NCI-H69 (cell line): ENCODE measurements around the gene PC.
"Not testable (repeated sequence)": the region's sequence is repeated elsewhere in the genome, so short reads cannot be mapped to it uniquely, and the experiment has no call there.

ENCODE experiments used
- DNase-seq: peaks from one replicate; lab custom pipeline; 2025; lab: John Stamatoyannopoulos, UW

Gene PC

DNA sequence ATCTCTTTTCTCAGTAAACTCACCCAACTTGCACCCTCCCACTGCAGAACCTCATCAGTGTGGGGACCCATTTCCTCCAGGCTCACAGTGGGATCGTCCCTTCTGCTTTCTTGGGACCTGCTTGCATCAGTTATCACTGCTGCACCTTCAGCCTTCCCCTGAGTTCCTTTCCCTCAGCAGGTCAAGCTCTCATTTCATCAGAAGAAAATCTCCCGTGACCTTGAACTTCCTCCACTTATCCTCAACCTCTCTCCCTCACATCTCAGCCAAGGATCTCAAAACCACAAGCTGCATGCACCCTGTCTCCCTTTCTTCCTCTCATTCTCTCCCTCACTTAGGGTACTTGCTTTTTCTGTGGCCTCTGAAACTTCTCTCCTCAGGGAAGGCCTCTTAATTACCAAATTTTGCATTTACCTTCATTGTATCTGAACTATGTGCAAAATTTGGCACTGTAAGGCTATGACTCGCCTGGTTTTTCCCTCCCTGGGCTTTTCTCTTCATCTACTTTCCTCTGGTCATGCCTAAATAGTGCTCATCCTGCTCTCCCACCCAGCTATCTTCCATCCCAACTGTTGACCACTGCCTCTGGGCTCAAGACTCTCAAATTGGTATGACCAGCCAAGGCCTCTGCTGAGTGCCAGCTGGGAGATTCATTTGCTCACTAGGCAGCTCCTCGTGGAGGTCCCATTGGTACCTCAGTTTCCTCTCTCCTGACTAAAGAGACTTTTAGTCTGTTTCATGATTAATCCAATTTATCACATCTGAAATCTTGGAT, 117.7 kb downstream of the PC start:
- DNase-seq: no peak

DNA sequence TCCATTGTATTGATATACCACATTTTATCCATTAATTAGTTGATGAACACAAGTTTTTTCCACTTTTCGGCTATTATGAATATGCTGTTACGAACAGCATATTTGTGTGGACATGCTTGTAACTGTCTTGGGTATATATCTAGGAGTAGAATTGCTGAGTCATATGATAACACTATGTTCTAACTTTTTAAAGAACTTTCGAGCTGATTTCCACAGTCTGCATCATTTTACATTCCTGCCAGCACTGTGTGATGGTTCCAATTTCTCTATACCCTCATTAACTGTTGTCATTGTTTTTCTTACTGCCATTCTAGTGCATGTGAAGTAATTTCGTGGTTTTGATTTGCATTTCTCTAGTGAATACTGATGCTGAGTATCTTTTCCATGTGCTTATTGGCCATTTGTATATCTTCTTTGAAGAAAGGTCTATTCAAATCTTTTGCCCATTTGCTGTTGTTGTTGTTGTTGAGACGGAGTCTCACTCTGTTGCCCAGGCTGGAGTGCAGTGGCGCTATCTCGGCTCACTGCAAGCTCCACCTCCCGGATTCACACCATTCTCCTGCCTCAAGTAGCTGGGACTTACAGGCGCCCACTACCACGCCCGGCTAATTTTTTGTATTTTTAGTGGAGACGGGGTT, 122.3 kb downstream of the PC start:
- DNase-seq: no peak

DNA sequence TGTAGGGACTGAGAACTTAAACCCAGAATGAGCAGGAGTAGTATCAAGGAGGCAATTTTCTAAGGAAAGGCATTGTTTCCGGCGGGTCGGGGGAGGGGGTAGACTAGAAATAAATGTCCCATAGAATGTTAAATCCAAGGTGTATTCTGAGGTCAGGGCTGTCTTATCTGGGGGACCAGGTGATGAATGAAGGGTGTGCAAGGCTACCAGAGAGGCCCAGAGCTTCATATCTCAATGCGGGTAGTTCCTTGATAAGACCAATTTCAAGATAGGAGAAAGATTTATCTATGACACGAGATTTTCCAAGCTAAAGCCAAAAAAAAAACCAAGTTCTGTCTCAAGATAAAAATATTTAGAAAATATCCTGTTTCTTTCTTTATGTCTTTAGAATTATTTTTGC, 123.2 kb downstream of the PC start:
- no peak for DNase-seq

DNA sequence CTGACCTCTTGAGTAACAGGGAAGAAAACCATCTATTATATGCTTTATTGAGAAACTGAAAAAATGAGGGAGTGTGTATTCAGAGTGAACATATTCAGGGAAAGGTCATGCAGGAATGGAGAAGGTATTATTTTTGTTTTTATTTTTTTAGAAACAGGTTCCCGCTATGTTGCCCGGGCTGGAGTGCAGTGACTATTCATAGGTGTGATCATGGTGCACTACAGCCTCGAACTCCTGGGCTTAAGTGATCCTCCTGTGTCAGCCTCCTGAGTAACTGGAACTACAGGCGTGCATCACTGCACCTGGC, 123.7 kb downstream of the PC start:
- no peak for DNase-seq

DNA sequence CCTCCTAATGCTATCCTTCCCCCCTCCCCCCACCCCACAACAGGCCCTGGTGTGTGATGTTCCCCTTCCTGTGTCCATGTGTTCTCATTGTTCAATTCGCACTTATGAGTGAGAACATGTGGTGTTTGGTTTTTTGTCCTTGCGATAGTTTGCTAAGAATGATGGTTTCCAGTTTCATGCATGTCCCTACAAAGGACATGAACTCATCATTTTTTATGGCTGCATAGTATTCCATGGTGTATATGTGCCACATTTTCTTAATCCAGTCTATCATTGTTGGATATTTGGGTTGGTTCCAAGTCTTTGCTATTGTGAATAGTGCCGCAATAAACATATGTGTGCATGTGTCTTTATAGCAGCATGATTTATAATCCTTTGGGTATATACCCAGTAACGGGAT, 133.6 kb downstream of the PC start:
- not testable (repeated sequence) for DNase-seq

DNA sequence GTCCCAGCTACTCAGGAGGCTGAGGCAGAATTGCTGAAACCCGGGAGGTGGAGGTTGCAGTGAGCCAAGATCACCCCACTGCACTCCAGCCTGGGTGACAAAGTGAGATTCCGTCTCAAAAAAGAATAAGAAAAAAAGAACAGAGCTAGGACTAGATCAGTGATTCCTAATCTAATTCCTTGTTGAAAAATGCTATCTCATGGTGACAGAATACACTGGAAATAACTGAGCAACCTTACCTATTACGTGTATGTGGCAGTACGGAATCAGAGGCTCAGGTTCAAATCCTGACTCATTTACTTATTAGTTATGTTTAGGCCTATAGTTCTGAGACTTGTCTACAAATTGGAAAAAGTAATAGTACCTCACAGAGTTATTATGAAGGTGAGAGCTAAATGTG, 134.5 kb downstream of the PC start:
- no peak for DNase-seq

DNA sequence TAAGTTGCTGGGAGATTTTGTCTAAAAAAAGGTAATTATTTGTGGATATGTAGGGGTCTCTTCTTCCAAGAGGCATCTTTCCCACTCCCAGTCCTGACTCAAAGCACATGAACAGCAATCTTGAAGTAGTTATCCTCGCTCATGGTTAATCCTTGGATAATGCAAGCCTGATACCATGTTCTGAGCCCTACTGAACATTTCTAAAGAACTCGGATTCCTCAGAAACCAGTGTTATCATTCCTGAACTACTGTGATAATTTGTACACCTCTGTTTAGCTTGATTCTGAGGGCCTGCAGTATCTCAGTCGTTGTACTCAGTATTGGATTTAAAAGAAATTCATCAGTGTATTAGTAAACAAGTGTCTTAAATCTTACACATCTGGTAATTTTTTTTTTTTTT, 137.3 kb downstream of the PC start:
- DNase-seq: no peak

DNA sequence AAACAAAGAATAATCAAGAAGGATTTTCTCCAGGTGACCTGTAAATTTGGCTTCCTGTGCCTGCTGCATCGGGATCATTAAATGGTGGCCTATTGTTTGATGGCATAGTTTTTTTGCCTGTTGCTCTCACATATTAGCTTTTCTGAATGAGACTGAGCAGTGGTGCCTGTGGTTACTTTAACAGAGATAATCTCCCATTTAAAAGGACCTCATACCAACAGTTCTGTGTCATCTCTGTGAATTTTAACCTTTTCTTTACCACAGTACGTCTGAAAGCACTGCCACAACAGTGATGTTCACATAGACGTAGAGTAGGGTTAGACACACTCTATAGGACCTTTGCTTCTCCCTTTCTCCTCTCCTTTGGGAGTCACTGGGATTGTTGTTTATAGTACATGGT, 137.8 kb downstream of the PC start:
- DNase-seq: no peak

DNA sequence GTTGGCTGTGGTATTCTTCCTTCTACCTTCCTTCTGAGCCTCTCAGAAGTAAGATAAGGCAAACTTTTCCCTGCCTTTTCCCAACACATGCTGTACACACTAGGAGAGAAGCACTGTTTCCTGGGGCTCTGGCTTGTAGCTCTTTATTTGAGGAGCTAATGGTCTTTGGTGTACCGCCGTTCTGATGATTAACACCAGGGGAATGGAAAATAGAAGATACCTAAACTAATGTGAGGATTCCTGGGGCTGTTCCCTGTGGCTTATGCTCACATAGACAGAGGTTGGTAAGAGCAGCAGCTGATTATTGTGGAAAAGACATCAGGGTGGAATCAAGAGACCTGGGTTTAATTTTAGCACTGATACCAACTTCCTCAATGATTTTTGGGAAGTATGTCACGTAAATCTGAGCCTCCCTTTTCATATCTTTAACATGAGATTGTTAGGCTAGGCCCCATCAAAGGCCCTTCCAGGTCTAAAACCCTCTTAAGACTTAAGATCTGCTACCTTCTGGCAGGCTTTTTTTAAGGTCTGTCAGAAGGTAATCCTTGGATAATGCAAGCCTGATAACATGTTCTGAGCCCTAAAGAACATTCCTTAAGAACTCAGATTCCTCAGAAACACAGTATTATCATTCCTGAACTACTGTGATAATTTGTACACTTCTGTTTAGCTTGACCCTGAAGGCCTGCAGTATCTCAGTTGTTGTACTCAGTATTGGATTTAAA, 139.8 kb downstream of the PC start:
- DNase-seq: no peak

DNA sequence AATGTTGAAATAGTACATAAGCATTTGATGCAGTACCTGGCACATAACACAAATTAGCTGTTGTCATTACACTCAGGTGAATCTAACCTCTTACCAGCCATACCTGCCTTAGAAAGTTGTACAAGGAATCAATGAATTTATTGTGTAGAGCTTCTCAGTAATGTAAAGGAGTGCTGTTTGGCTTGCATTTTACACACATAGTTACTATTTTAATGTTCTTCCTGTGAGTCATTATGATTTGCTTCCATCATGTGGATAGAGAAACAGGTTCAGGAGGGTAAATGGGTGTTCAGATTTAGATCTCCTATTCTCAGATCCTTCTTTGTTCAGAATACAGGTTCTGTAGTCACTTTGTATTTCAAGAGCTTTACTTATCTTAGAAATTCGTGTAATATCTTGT, 142.5 kb downstream of the PC start:
- DNase-seq: no peak

DNA sequence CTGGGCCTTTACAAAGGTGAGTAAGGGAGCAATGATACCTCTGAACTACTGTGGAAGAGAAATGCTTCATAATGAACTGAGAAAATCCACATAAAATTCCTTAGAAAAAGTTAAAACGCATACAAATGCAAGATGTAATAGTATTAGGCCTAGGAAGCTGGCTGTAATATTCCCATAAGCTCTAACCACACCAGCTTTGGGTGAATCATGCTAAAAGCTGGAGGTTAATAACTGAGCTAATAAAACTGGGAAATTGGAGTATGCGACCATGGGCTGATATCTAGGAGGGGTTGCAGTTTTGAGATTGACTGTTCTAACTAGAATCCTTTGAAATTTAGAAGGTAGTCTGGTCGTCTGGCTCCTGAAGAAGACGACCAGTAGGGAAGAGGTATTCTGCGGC, 143.5 kb downstream of the PC start:
- DNase-seq: no peak

DNA sequence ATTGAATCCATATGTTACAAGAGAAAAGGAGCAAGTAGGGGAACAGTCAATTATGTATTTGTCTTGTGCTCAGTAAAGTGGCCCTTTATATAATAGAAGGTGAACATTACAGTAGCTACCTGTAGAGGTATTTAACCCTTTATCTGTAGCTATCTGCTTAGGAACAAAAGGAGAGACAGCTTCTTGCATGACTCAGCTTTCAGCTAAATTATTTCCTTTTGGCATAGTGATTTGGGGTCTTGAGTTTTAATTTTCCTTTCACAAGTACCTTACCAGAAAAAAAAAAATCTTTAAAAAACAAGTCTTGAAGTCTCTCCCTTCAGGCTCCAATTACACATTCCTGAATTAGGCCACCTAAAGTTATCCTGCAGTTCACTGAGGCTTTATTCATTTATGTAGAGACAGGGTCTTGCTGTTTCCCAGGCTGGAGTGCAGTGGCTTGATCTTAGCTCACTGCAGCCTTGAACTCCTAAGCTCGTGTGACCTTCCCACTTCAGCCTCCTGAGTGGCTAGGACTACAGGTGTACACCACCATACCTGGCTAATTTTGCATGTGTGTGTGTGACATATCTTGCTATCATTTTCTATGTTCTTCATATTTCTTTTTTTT, 147.5 kb downstream of the PC start:
- DNase-seq: no peak

DNA sequence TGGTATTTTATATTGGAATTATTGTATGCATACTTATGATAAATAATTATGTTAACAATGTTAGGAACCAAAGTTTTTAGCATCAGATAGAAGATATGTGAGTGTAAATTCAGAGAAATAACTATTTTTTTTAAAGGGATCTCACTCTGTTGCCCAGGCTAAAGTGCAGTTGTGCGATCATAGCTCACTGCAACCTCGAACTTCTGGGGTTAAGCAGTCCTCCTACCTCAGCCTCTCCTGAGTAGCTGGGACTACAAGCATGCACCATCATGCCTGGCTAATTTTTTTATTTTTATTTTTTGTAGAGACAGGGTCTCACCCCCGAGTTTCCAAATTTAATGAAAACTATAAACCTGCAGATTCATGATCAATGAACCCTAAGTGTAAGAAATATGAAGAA, 148.6 kb downstream of the PC start:
- DNase-seq: no peak

DNA sequence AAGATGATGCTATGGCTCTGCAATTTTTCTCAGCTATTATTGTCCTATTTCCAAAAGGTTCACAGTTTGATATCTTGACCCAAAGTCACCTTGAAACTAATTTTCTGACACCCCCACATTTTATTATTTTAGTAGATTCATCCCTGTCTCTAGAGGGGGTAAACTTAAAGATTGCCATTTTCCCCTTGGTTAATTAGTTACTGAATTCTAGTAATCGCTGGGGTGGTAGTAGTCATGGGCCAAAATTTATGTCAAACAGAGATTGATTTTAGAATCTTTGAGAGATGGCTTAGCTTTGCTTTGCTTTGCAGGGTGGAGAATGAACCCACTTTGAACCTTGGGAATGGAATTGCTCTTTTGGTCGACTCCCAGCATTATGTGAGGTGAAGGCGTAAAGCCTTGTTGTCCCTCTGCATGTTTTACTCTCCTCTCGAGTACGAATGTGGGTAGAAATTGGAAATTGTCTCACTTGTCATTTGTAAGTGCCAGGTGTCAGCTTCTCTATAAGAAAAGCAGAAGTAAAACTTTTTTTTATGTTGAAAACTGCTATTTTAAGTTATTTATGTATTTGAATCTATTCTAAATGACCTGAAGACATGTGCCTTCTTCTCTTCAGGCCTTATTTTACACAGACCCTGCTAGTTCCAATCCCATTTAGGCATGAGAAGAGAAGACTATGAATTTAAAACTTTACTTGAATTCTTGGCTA, 157.3 kb downstream of the PC start:
- no peak for DNase-seq

DNA sequence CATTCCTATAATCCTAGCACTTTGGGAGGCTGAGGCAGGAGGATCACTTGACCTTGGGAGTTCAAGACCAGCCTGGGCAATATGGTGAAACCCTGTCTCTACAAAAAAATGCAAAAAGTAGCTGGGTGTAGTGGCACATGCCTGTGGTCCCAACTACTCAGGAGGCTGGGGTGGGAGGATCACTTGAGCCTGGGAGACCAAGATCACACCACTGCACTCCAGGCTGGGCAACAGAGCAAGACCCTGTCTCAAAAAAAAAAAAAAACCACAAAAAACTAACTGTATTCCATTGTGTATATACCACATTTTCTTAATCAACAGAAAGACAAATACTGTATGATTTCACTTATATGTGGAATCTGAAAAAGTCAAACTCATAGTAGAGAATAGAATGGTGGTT, 158.4 kb downstream of the PC start:
- DNase-seq: not testable (repeated sequence)
